Measurements from ENCODE around the gene CEP152. TPM values are rescaled to one million over a fixed set of nuclear protein-coding genes. Genes with fewer than 3 reads are reported as not detected.

The CEP152 gene
- total and polyA plus RNA-seq, 9 of the 15 experiments (the other 6 are each of a cell fraction or from before 2014, with no cell fraction given), result 9.9 to 43.0 (median 23.6) TPM

- no peak for FAIRE-seq
- TF ChIP-seq STAG1 (CRISPR knock-in tag; IDR thresholded peaks at IDR 0.05; ENCODE audit: borderline replicate concordance), result no peak
- TF ChIP-seq NCOA1 (IDR thresholded peaks at IDR 0.05; ENCODE audit: low read depth), result no peak
- TF ChIP-seq NFXL1 (CRISPR knock-in tag; IDR thresholded peaks at IDR 0.05), result no peak
- TF ChIP-seq KDM4B (IDR thresholded peaks at IDR 0.05; ENCODE audit: borderline replicate concordance in 2 of 2, low read depth in 1 of 2), result no peak
- no peak for TF ChIP-seq ZBTB9 (CRISPR knock-in tag; IDR thresholded peaks at IDR 0.05)
- no peak for TF ChIP-seq E2F1 (CRISPR knock-in tag; IDR thresholded peaks at IDR 0.05)
- TF ChIP-seq ZNF280A (IDR thresholded peaks at IDR 0.05; ENCODE audit: low read depth, partially characterized antibody), result no peak
- TF ChIP-seq POLR3A (IDR thresholded peaks at IDR 0.05; ENCODE audit: borderline replicate concordance, extremely low read depth, insufficient read depth, insufficient read length), result no peak
- no peak for TF ChIP-seq TAF7 (tag; IDR thresholded peaks at IDR 0.05)
- TF ChIP-seq NR1H2 (CRISPR knock-in tag; IDR thresholded peaks at IDR 0.05), result no peak
- no peak for TF ChIP-seq ZFX (CRISPR knock-in tag; IDR thresholded peaks at IDR 0.05)
- TF ChIP-seq SMARCB1 (IDR thresholded peaks at IDR 0.05; ENCODE audit: insufficient read length, low read depth), result no peak
- TF ChIP-seq NUFIP1 (IDR thresholded peaks at IDR 0.05; ENCODE audit: partially characterized antibody), result no peak
- TF ChIP-seq ZNF586 (CRISPR knock-in tag; conservative IDR thresholded peaks at IDR 0.05), result no peak
- no peak overlapping the region for H3K4me3 ChIP-seq
- ChIA-PET POLR2A (no interaction called here), CTCF (ENCODE audit: low intra/inter-chr PET ratio) (no interaction called here)
- in situ Hi-C loops (cut with MboI) (no loop called here), intact Hi-C loops (cut with micrococcal nuclease) (no loop called here)
- no peaks in the 10 kb centered on the region for H3K27me3 ChIP-seq (ENCODE audit: control insufficient read depth in 2 of 2, insufficient read depth in 2 of 2, low read length in 2 of 2)
- no peaks in the 10 kb centered on the region for H3K9me1 ChIP-seq (ENCODE audit: control insufficient read depth, insufficient read depth, low read length)
- H3K27ac ChIP-seq (ENCODE audit: extremely low read depth, low read depth, low read length), result no peak overlapping the region
- no peaks in the 10 kb centered on the region for H4K20me1 ChIP-seq (replicated peaks; ENCODE audit: control insufficient read depth, insufficient read depth, low read length)
- peaks cover 6% of the 10 kb centered on the region; the same call in 2 of the 3 replicates for H3K36me3 ChIP-seq (ENCODE audit: control insufficient read depth, insufficient read depth, low read length)
- 53% methylated on average over 3 of the region's 3 CpGs for WGBS (ENCODE audit: insufficient coverage, low coverage, missing lambda C conversion rate)
- H3K79me2 ChIP-seq (ENCODE audit: control insufficient read depth, insufficient read depth, low read length), result no peaks in the 10 kb centered on the region
- no TSS peak for BruUV-seq (replicated peaks)
- no peak overlapping the region for H3K4me2 ChIP-seq (ENCODE audit: insufficient read depth, low read length)
- H3K9me3 ChIP-seq (replicated peaks; ENCODE audit: control insufficient read depth, insufficient read depth, low read depth, low read length), result no peaks in the 10 kb centered on the region
- no peak for ATAC-seq
- H3K4me1 ChIP-seq (replicated peaks in 1 of 2; ENCODE audit: control insufficient read depth in 2 of 2, insufficient read depth in 2 of 2, low read length in 2 of 2), result no peaks in the 10 kb centered on the region
- H2AFZ ChIP-seq (ENCODE audit: low read depth, low read length), result no peak overlapping the region
- H3K9ac ChIP-seq (ENCODE audit: insufficient read depth in 1 of 2, low read depth in 2 of 2, low read length in 2 of 2), result no peak overlapping the region
- no peak for DNase-seq (ENCODE audit: extremely low read depth in 1 of 4, low spot score in 3 of 4)
Observed at GRCh38 chr15:48712546-48712945, 98.3 kb downstream of the CEP152 start.
